Measurements from ENCODE around the gene C1orf174. TPM values are rescaled to one million over a fixed set of nuclear protein-coding genes. Genes with fewer than 3 reads are reported as not detected.

C1orf174 gene
- total RNA-seq, 1 donor from 2014 or later = 19.8 TPM

DNA sequence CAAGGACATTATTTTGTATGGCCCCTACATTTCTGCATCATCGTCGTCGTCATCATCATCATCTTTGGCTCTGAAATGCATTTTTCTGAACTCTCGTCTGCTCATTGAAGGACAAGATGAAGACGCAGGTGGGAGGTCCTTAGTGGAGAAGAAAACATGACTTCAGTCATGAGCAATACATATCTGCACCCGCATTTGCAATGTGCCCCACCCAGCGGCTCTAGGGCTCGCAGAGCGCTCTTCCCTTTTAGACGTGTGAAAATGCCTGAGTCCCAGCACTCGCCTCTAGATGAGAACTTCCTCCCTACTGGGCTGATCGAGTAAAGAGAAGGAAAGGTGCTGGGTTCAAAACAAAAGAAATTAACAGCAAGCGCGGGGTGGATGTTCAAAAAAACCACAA lies 10.1 kb downstream of the C1orf174 start:
- DNase-seq (peak; percentile 45), ATAC-seq (peak; percentile 39 to 50)
- no peak overlapping the region for H3K4me3 ChIP-seq
- no peaks in the 10 kb centered on the region for H3K27me3 ChIP-seq (ENCODE audit: low read depth)
- intact Hi-C loops (cut with DNase I) = no loop called here
- H3K27ac ChIP-seq = peak overlapping the region; percentile 26
- H3K4me1 ChIP-seq = peaks cover 6% of the 10 kb centered on the region
- H3K9me3 ChIP-seq = no peaks in the 10 kb centered on the region
- TF ChIP-seq, protein P1, sequence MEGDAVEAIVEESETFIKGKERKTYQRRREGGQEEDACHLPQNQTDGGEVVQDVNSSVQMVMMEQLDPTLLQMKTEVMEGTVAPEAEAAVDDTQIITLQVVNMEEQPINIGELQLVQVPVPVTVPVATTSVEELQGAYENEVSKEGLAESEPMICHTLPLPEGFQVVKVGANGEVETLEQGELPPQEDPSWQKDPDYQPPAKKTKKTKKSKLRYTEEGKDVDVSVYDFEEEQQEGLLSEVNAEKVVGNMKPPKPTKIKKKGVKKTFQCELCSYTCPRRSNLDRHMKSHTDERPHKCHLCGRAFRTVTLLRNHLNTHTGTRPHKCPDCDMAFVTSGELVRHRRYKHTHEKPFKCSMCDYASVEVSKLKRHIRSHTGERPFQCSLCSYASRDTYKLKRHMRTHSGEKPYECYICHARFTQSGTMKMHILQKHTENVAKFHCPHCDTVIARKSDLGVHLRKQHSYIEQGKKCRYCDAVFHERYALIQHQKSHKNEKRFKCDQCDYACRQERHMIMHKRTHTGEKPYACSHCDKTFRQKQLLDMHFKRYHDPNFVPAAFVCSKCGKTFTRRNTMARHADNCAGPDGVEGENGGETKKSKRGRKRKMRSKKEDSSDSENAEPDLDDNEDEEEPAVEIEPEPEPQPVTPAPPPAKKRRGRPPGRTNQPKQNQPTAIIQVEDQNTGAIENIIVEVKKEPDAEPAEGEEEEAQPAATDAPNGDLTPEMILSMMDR (IDR thresholded peaks at IDR 0.05) = no peak
- peaks cover 71% of the 10 kb centered on the region for H3K36me3 ChIP-seq

DNA sequence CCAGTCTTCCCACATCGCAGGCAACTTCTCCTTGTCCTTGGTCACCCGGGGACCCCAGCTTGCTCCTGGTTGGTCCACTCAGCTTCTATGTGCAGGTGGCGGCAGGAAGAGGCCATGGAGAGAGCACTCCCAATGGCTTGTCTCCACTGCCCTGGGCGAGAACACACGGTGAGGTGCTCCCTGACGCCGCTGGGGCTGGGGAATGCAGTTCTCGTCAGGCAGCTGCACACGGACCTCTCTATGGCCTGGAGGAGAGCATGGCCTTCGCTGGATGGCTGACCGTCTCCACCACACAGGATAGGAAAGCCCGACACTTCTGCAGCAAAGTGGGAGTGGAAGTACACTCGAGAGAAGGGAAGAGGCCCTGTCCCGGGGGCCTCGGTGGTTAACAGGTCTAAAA lies 11.8 kb downstream of the C1orf174 start:
- H3K27me3 ChIP-seq (ENCODE audit: low read depth) = no peaks in the 10 kb centered on the region
- H3K9me3 ChIP-seq = no peaks in the 10 kb centered on the region
- DNase-seq = peak; percentile 29
- H3K4me3 ChIP-seq = no peak overlapping the region
- TF ChIP-seq, protein P1 (IDR thresholded peaks at IDR 0.05) = no peak
- no peak overlapping the region for H3K27ac ChIP-seq
- intact Hi-C loops (cut with DNase I) = no loop called here
- no peak for ATAC-seq
- H3K36me3 ChIP-seq = peaks cover 86% of the 10 kb centered on the region
- H3K4me1 ChIP-seq = peaks cover 6% of the 10 kb centered on the region

DNA sequence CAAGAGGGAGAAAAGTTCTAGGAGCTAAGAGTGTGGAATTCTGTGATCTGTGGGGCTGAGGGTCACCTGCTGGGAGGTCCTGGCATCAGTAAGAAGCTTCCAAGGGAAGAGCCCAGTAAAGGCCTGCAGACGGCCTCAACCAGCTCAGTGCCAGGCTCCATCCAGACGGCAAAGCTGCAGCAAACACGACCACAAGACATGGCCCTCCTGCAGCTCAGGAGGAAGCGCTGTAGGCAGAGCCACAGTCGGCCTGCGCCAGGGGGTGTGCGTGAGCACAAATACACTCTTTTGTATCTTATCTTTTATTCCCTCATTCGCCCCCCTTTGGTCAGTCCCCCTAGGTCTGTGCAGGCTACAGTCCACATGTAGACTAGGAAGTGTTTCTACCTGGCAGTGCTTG lies 13.4 kb downstream of the C1orf174 start:
- ATAC-seq = no peak
- no peaks in the 10 kb centered on the region for H3K27me3 ChIP-seq (ENCODE audit: low read depth)
- peak; percentile 18 for DNase-seq
- intact Hi-C loops (cut with DNase I) = no loop called here
- peaks cover 86% of the 10 kb centered on the region for H3K36me3 ChIP-seq
- no peak overlapping the region for H3K27ac ChIP-seq
- no peaks in the 10 kb centered on the region for H3K9me3 ChIP-seq
- TF ChIP-seq, protein P1 (IDR thresholded peaks at IDR 0.05) = no peak
- H3K4me1 ChIP-seq = peaks cover 6% of the 10 kb centered on the region
- H3K4me3 ChIP-seq = no peak overlapping the region

DNA sequence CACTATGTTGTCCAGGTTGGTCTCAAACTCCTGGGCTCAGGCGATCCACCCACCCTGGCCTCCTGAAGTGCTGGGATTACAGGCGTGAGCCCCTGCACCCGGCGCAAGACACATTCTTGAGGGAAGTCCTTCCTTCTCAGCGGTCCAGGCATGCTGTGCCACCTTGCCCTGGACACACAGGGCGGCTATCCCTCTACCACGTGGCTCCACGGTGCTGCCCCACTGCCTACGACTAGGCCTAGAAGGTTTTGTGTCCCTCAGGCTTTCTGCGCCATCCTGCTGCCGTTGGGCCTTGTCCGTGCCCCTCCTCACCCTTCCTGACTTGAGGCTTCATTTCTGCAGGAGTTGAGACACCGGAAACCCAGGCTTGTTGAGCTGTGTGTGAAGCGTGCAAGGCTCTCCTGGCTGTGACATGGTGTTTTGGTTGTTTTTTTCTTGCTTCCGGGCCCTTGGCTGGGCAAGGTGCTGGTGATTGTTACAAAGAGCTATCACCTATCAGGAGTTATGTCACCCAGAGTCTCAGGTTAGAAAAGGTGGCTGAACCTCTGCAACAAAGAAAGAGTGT lies 13.9 kb downstream of the C1orf174 start:
- H3K27ac ChIP-seq = no peak overlapping the region
- peaks cover 81% of the 10 kb centered on the region for H3K36me3 ChIP-seq
- TF ChIP-seq, protein P1 (IDR thresholded peaks at IDR 0.05) = no peak
- DNase-seq (peak; percentile 26), ATAC-seq (no peak)
- intact Hi-C loops (cut with DNase I) = no loop called here
- no peak overlapping the region for H3K4me3 ChIP-seq
- H3K4me1 ChIP-seq = peaks cover 6% of the 10 kb centered on the region
- H3K9me3 ChIP-seq = no peaks in the 10 kb centered on the region
- H3K27me3 ChIP-seq (ENCODE audit: low read depth) = no peaks in the 10 kb centered on the region

DNA sequence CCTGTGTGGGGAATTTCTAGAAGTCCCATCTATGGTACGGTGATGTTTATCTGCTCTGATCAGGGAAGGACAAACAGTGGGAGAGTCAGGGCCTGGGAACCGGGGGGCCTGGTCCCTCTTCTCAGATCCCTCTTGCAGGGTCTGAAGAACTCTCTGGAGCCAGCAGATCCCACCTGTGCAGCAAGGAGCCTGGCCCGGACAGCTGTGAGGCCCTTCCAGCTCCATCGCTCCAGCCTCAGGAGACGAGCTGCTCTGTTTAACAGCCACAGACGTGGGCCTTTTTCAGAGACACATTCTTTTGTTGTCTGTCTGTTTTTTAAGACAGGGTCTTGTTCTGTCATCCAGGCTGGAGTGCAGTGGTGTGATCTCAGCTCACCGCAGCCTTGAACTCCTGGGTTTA lies 14.5 kb downstream of the C1orf174 start:
- Histone ChIP-seq H3K36me3 (peaks cover 76% of the 10 kb centered on the region), H3K4me3 (no peak overlapping the region), H3K4me1 (peaks cover 6% of the 10 kb centered on the region), H3K9me3 (no peaks in the 10 kb centered on the region), H3K27me3 (ENCODE audit: low read depth) (no peaks in the 10 kb centered on the region), H3K27ac (no peak overlapping the region)
- intact Hi-C loops (cut with DNase I) = no loop called here
- DNase-seq (peak; percentile 24), ATAC-seq (no peak)
- TF ChIP-seq, protein P1 (IDR thresholded peaks at IDR 0.05) = no peak
